Natural killer cell (primary cell): ENCODE data around the gene MPV17L2. TPM values are rescaled to one million over a fixed set of nuclear protein-coding genes. Genes with fewer than 3 reads are reported as not detected.

ENCODE experiments used
- ATAC-seq, 3 donors: fragments of 150-1000 bp in 2 of 3; fragments of 200-7000 bp in 1 of 3; cut with Tn5 transposase; 1 replicate in 1 of 3; 2 replicates in 2 of 3; pipeline ENCODE4 v1.10.0; 2021; ENCODE audit warnings: mild to moderate bottlenecking in 2 of 3, moderate library complexity in 2 of 3
- DNase-seq, 2 donors: peaks; one replicate each; pipeline versions ENCODE4 v3.0.0 to v3.0.0-alpha.2; 2013 to 2021; ENCODE audit warnings: mixed read lengths in 1 of 2
- H3K27ac ChIP-seq: one replicate; pipeline ENCODE4 v1.5.1; 2013; ENCODE audit warnings: mild to moderate bottlenecking, low read length
- H3K27me3 ChIP-seq: one replicate; pipeline ENCODE4 v1.6.1; 2013; ENCODE audit warnings: low read length; ENCODE audit not compliant: control insufficient read depth, insufficient read depth
- H3K36me3 ChIP-seq: one replicate; pipeline ENCODE4 v1.6.1; 2013; ENCODE audit warnings: low read length; ENCODE audit not compliant: control insufficient read depth, insufficient read depth
- H3K4me1 ChIP-seq: one replicate; pipeline ENCODE4 v1.6.1; 2013; ENCODE audit warnings: low read length; ENCODE audit not compliant: control insufficient read depth, insufficient read depth
- H3K4me3 ChIP-seq: one replicate; pipeline ENCODE4 v1.5.1; 2013; ENCODE audit warnings: low read length
- H3K9me3 ChIP-seq: one replicate; pipeline ENCODE4 v1.6.1; 2013; ENCODE audit warnings: low read length; ENCODE audit not compliant: control insufficient read depth, insufficient read depth
- H3K27ac Mint-ChIP-seq, 2 donors: one replicate each; pipeline ENCODE4 v1.8.0; 2022; ENCODE audit warnings: mild to moderate bottlenecking in 2 of 2, mixed read lengths in 2 of 2, moderate library complexity in 1 of 2
- H3K27me3 Mint-ChIP-seq, 2 donors: one replicate each; pipeline ENCODE4 v1.8.0; 2022; ENCODE audit warnings: low read depth in 2 of 2, mixed read lengths in 2 of 2
- H3K36me3 Mint-ChIP-seq: one replicate; pipeline ENCODE4 v1.8.0; 2022; ENCODE audit warnings: mixed read lengths
- H3K4me1 Mint-ChIP-seq, 2 donors: one replicate each; pipeline ENCODE4 v1.8.0; 2022; ENCODE audit warnings: mixed read lengths in 2 of 2
- H3K4me3 Mint-ChIP-seq: one replicate; pipeline ENCODE4 v1.8.0; 2022; ENCODE audit warnings: mild to moderate bottlenecking, moderate library complexity, mixed read lengths
- H3K9me3 Mint-ChIP-seq, 2 donors: one replicate each; pipeline ENCODE4 v1.8.0; 2022; ENCODE audit warnings: mixed read lengths in 2 of 2
- WGBS: methylation state at CpG from one replicate; pipeline ENCODE4 v1.1.7; 2013; ENCODE audit warnings: missing lambda C conversion rate; ENCODE audit not compliant: insufficient coverage; 5-methylcytosine and 5-hydroxymethylcytosine counted together
- intact Hi-C: fragments of 100-400 bp; cut with micrococcal nuclease; formaldehyde crosslinking; loops from one replicate; pipeline ENCODE4 v1.14.2; 2022
- total RNA-seq, 4 donors: library from RNA; stranded (reverse); fragments of 120-200 nt in 1 of 4; gene quantifications; one replicate each; pipeline versions ENCODE4 v1.2.3 to v1.2.4, GENCODE V29; 2013 to 2022
- TF ChIP-seq, protein P1 (sequence below): fragments of 200-600 bp; IDR thresholded peaks from one replicate; pipeline ENCODE4 v1.8.0; 2022; ENCODE audit warnings: antibody characterized with exemption

Gene MPV17L2
- total RNA-seq, 3 donors from 2014 or later (not counting 1 experiment from before 2014, with no cell fraction given) = 4.1 to 5.6 (median 4.5) TPM

DNA sequence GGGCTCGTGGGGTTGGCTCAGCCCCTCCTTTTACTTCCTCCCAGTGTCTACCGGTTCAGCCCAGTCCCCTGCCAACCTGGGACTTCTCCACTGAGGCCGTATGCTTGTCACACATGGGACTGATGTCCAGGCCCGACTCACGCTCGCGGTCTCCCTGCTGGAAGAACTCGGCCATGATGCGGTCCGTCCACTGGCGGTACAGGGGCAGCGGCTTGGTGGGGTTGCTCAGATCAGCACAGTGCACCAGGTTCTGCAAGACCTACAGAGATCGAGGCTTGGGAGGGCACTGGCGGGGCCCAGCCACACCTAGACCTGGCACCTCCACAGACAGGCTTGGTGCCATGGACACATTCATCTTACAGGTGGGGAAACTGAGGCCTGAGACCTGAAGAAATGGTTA lies 18.7 kb downstream of the MPV17L2 start:
- Histone ChIP-seq H3K4me1 (no peaks in the 10 kb centered on the region), H3K4me3 (no peak overlapping the region), H3K27me3 (peaks cover 2% of the 10 kb centered on the region), H3K36me3 (no peaks in the 10 kb centered on the region), H3K27ac (no peak overlapping the region), H3K9me3 (no peaks in the 10 kb centered on the region)
- no peak overlapping the region for H3K4me3 Mint-ChIP-seq
- H3K27me3 Mint-ChIP-seq = peaks cover 4 to 12% of the 10 kb centered on the region in 2 donors
- no peaks in the 10 kb centered on the region for H3K9me3 Mint-ChIP-seq
- H3K36me3 Mint-ChIP-seq = no peaks in the 10 kb centered on the region
- no peaks in the 10 kb centered on the region for H3K4me1 Mint-ChIP-seq
- WGBS = 70% methylated on average over 14 of the region's 14 CpGs
- ATAC-seq (no peak), DNase-seq (no peak)
- no peak overlapping the region for H3K27ac Mint-ChIP-seq
- TF ChIP-seq, protein P1, sequence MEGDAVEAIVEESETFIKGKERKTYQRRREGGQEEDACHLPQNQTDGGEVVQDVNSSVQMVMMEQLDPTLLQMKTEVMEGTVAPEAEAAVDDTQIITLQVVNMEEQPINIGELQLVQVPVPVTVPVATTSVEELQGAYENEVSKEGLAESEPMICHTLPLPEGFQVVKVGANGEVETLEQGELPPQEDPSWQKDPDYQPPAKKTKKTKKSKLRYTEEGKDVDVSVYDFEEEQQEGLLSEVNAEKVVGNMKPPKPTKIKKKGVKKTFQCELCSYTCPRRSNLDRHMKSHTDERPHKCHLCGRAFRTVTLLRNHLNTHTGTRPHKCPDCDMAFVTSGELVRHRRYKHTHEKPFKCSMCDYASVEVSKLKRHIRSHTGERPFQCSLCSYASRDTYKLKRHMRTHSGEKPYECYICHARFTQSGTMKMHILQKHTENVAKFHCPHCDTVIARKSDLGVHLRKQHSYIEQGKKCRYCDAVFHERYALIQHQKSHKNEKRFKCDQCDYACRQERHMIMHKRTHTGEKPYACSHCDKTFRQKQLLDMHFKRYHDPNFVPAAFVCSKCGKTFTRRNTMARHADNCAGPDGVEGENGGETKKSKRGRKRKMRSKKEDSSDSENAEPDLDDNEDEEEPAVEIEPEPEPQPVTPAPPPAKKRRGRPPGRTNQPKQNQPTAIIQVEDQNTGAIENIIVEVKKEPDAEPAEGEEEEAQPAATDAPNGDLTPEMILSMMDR = no peak
- intact Hi-C loops = no loop called here

DNA sequence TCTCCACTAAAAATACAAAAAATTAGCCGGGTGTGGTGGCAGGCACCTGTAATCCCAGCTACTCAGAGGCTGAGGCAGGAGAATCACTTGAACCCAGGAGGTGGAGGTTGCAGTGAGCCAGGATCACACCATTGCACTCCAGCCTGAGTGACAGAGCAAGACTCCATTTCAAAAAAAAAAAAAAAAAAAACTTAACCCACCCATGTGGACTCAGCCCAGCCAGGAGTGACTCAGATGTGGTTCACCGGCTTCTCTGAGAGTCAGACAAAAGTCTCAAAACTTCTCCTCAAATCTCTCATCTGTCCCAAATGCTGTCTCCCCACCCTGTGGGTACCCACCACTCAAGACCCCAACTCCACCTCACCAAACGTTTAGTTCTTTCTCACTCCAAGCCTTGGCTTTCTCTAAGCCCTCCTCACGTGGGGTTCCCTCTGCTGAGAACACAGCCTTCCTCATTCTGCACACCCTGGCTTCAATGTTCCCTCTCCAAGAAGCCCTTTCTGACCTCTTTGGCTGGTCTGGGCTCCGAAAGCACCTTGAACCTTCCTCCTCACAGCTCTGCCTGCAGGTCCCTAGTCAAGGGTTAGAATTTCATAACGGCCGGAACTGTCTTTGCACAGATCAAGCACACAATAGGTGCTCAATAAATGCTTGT lies 21.9 kb downstream of the MPV17L2 start:
- Histone ChIP-seq H3K9me3 (no peaks in the 10 kb centered on the region), H3K27ac (no peak overlapping the region), H3K36me3 (no peaks in the 10 kb centered on the region), H3K4me1 (no peaks in the 10 kb centered on the region), H3K4me3 (no peak overlapping the region), H3K27me3 (no peaks in the 10 kb centered on the region)
- intact Hi-C loops = no loop called here
- H3K9me3 Mint-ChIP-seq = no peaks in the 10 kb centered on the region
- peaks cover 3 to 5% of the 10 kb centered on the region in 2 donors for H3K27me3 Mint-ChIP-seq
- no peak overlapping the region for H3K27ac Mint-ChIP-seq
- DNase-seq = no peak
- ATAC-seq = peak in 1 of 3 donors; percentile 36
- no peak overlapping the region for H3K4me3 Mint-ChIP-seq
- WGBS = 64% methylated on average over 7 of the region's 7 CpGs
- no peaks in the 10 kb centered on the region for H3K36me3 Mint-ChIP-seq
- TF ChIP-seq, protein P1 = no peak
- H3K4me1 Mint-ChIP-seq = no peaks in the 10 kb centered on the region

DNA sequence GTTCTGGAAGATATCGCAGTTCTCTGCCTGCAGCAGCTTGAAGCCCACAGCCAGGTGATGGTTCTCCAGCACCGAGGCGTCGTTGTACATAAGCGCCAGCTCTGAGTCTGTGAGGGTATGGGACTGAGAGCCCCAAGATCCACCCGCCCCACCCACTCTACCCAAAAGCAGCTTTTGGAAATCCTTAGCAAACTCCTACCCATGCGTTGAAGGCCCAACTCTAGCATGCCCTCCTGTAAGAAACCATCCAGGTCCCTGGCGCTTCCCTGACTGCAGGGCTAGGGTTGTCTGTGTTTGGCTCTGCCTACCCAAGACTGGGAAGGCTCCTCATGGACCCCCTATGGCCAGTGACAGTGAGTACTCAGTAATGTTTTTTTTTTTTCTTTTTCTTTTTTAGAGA lies 23.8 kb downstream of the MPV17L2 start:
- WGBS = 94% methylated on average over 6 of the region's 8 CpGs
- intact Hi-C loops = no loop called here
- H3K4me1 Mint-ChIP-seq = no peaks in the 10 kb centered on the region

More for the DNA sequence above, 23.8 kb downstream of the MPV17L2 start:
- no peaks in the 10 kb centered on the region for H3K9me3 Mint-ChIP-seq
- H3K27me3 Mint-ChIP-seq = peaks cover 11 to 14% of the 10 kb centered on the region in 2 donors
- ATAC-seq (no peak), DNase-seq (no peak)
- no peaks in the 10 kb centered on the region for H3K9me3 ChIP-seq
- H3K36me3 Mint-ChIP-seq = no peaks in the 10 kb centered on the region
- no peak overlapping the region for H3K4me3 ChIP-seq
- H3K4me1 ChIP-seq = no peaks in the 10 kb centered on the region
- H3K27ac ChIP-seq = no peak overlapping the region
- H3K27ac Mint-ChIP-seq = no peak overlapping the region
- peaks cover 3% of the 10 kb centered on the region for H3K27me3 ChIP-seq
- H3K4me3 Mint-ChIP-seq = no peak overlapping the region
- H3K36me3 ChIP-seq = no peaks in the 10 kb centered on the region
- TF ChIP-seq, protein P1 = no peak
